GM19239 (cell line): ENCODE results near the gene ANTXR1.

Experiments used
- DNase-seq: peaks from one replicate; pipeline ENCODE4 v3.0.0; 2011; ENCODE audit warnings: low spot score; ENCODE audit not compliant: insufficient read length
- FAIRE-seq: peaks from 2 replicates; lab custom pipeline; 2011; peaks lifted over from hg19 to GRCh38; lab: Jason Lieb, UNC

The ANTXR1 gene

GRCh38 chr2:69123182-69123581, 110.2 kb downstream of the ANTXR1 start:
- DNase-seq = no peak
- no peak for FAIRE-seq

- no peak for FAIRE-seq
Measured at GRCh38 chr2:69124343-69124742, 111.4 kb downstream of the ANTXR1 start.

GRCh38 chr2:69125816-69126215, 112.8 kb downstream of the ANTXR1 start:
- DNase-seq (no peak), FAIRE-seq (no peak)

More at GRCh38 chr2:69124343-69124742, 111.4 kb downstream of the ANTXR1 start:
- no peak for DNase-seq

GRCh38 chr2:69126341-69126740, 113.4 kb downstream of the ANTXR1 start:
- no peak for DNase-seq

GRCh38 chr2:69131452-69131851, 118.5 kb downstream of the ANTXR1 start:
- DNase-seq = no peak
- FAIRE-seq = no peak

More at GRCh38 chr2:69126341-69126740, 113.4 kb downstream of the ANTXR1 start:
- FAIRE-seq = no peak

- DNase-seq = no peak
- no peak for FAIRE-seq
Measured at GRCh38 chr2:69131983-69132675, 119.2 kb downstream of the ANTXR1 start.

- no peak for DNase-seq
- no peak for FAIRE-seq
Measured at GRCh38 chr2:69132960-69133590, 120.1 kb downstream of the ANTXR1 start.

GRCh38 chr2:69133898-69134297, 120.9 kb downstream of the ANTXR1 start:
- FAIRE-seq (no peak), DNase-seq (no peak)

GRCh38 chr2:69134306-69134945, 121.4 kb downstream of the ANTXR1 start:
- FAIRE-seq (no peak), DNase-seq (no peak)

- FAIRE-seq (no peak), DNase-seq (no peak)
Measured at GRCh38 chr2:69138247-69138772, 125.3 kb downstream of the ANTXR1 start.

- FAIRE-seq (no peak), DNase-seq (no peak)
Measured at GRCh38 chr2:69138793-69139459, 125.9 kb downstream of the ANTXR1 start.

- no peak for DNase-seq
- FAIRE-seq = no peak
Measured at GRCh38 chr2:69139778-69140670, 127.0 kb downstream of the ANTXR1 start.

GRCh38 chr2:69141061-69141460, 128.1 kb downstream of the ANTXR1 start:
- no peak for FAIRE-seq

GRCh38 chr2:69143748-69144360, 130.9 kb downstream of the ANTXR1 start:
- no peak for DNase-seq
- no peak for FAIRE-seq

More at GRCh38 chr2:69141061-69141460, 128.1 kb downstream of the ANTXR1 start:
- DNase-seq = no peak

GRCh38 chr2:69145204-69145603, 132.2 kb downstream of the ANTXR1 start:
- DNase-seq = no peak
- no peak for FAIRE-seq

- no peak for DNase-seq
- no peak for FAIRE-seq
Measured at GRCh38 chr2:69147841-69148533, 135.0 kb downstream of the ANTXR1 start.

GRCh38 chr2:69149631-69150215, 136.7 kb downstream of the ANTXR1 start:
- no peak for FAIRE-seq
- no peak for DNase-seq

- DNase-seq = no peak
- no peak for FAIRE-seq
Measured at GRCh38 chr2:69151931-69152330, 139.0 kb downstream of the ANTXR1 start.
